Fibroblast of skin of right quadriceps (primary cell): Measurements from ENCODE around the gene MFSD11.
"Not testable (repeated sequence)": the region's sequence is repeated elsewhere in the genome, so short reads cannot be mapped to it uniquely, and the experiment has no call there.

ENCODE experiments used
- DNase-seq: peaks from one replicate; pipeline ENCODE4 v3.0.0-alpha.2; 2013

MFSD11 gene

DNA sequence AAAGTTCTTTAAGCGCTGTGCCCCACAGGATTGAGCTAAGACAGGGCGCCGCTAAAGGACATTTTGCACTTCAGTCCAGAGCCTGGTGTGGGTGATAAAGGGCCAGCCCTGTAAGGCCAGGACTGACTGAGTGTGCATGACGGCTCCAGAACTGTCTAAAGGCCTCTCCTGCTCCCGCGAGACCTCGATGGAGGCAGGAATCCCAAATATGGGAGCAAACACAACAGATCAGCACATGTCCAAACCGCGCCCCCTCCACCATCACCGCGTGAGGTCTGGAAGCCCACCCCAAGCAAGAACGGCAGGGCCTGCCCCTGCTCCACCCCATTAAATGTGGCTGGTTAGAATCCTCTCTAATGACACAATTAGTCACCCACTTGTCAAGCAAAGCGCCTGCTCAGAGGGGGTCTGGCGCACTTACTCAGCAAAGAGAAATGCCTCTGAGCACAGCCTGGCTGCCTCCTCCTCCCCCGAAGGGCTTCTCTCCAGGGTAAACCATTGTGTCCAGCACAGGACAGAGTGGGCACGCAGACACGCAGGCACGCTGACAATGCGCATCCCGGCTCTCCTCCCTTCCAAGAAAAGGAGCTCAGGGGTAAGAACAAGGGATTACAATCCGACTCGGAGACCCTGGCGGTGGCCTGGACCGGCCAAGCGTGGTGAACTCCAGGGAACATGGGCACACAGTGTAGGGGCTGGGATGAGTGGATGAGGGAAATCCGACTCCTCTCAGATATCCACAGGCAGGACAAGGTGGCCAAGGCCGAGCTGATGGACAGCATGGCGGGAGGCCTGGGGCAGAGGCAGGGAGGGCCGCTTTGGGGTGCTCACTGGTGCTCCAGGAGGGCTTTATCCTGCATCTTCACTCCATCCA is 28.6 kb upstream of the MFSD11 start:
- peak; percentile 99 for DNase-seq

DNA sequence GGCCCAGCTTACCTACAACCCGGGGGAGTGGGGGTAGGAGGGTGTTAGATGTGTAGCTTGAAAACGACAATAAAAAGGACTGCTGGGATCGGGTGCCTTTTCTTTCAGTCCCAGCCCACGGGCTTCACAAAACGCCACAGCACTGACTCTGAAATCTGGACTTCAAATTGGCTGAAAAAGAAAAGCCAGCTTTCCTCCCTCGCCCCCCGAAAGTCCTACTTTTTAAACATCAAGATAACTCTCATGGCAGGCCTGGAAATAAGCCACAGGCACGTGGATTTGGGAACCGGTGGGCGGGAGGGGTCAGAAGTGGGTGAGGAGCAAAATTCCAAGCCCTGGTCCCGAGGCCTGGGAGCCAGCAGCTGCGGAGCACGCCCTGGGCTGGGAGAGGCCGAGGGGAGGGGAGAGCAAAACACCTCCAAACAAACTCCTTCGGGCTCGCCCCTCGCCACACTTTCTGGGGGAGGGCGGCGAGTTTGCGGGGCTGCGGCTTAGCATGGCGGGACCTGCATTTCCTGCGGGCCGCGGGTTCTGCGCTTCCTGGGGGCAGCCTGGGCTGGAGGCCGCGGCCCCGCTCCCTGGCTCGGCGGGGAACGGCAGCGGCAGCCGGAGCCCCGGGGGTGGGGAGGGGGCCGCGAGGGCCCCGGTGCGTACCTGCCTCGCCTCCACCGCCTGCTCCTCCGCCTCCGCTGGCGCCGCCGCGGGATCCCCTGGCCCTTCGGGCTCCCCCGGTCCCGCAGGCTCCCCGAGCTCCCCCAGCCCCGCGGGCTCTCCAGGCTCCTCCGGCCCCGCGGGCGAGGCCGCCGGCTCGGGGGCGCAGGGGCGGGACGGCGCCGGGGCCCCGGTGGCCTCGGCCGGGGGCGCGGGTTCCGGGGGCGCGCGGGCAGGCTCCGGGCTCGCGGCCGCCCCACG is 27.7 kb upstream of the MFSD11 start:
- DNase-seq: not testable (repeated sequence)

DNA sequence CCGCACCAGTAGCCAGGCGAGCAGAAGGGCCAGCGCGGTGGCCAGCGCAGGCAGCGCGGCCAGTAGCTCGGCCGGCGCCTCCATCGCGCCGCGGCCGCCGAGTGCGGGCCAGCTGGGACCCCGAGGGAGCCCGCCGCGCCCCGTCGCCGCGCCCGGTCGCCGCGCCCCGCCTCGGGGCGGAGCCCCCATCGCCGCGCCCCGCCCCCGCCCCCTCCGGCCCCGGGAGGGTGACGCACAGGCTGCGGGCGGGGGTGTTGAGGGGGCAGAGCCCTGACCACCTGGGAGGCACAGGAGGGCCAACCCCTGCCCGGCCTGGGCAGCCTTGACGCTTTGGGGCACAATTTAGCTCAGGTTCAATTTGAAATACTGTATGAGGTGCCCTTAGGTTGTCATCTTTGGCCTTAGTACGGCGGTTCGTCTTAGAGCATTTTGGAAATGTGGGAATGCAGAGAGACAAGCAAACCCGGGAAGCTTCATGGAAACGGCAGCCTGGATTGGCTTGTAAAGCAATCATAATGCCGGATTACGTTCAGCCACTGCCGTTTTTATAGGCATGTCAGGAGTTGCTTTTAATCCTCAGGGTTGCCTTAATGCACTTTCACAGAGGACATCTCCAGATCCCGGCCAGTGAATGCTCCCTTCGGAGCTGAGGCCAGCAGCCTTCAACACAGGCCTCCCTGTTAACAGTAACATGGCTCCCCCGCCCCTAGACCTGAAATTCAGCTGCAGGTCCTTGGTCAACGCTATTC is 26.9 kb upstream of the MFSD11 start, which contains the start of gene MXRA7:
Gene MXRA7 (minus strand): TSS at position 103 of the 749 bp plus-strand sequence. CDS start 19 bp downstream, at position 84.
- DNase-seq: peak; percentile 68

DNA sequence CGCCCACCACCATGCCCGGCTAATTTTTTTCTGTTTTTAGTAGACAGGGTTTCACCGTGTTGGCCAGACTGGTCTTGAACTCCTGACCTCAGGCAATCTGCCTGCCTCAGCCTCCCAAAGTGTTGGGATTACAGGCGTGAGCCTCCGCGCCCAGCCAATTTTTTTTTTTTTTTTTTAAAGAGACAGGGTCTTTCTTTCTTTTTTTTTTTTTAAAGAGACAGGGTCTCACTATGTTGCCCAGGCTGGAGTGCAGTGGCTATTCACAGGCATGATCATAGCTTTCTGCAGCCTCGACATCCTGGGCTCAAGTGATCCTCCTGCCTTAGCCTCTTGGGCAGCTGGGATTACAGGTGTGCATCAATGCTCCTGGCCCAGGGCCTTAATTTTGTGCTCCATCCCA is 25.6 kb upstream of the MFSD11 start:
- not testable (repeated sequence) for DNase-seq

DNA sequence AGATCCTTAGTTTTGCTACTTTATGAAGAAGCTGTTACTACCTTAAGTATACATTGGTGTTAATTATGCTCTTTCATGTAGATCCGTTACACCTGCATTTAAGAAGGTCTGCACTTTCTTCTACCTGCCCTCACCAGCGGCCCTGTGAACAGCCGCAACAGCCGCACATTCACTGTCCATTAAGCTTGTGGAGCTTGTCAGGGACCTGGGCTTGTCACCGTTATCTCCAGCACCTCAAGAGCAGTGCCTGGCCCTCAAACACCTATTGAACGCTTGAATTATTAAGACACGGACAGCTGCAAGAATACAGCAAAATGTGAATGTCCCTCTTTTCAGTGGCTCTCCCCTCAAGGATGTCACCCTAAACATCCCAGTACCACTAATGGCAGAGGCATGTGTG is 24.2 kb upstream of the MFSD11 start:
- DNase-seq: no peak

DNA sequence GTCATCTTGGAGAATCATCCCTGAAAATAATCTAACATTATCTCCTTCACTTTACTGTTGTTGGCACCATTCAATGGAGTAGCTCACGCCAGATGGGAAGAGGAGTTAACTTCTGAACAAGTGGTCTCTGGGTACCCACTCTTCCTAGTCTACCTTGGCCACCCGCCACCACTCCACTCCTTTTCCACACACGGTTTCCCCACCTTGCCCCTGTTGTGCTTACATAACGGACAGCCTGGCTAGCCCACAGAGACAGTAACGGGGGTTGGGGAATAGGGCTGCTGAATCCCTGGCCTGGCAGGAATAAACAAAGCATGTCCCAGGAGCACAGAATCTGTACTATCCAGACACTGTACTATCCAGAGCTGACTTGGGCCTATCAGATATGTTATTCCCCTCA is 23.6 kb upstream of the MFSD11 start:
- DNase-seq: no peak

DNA sequence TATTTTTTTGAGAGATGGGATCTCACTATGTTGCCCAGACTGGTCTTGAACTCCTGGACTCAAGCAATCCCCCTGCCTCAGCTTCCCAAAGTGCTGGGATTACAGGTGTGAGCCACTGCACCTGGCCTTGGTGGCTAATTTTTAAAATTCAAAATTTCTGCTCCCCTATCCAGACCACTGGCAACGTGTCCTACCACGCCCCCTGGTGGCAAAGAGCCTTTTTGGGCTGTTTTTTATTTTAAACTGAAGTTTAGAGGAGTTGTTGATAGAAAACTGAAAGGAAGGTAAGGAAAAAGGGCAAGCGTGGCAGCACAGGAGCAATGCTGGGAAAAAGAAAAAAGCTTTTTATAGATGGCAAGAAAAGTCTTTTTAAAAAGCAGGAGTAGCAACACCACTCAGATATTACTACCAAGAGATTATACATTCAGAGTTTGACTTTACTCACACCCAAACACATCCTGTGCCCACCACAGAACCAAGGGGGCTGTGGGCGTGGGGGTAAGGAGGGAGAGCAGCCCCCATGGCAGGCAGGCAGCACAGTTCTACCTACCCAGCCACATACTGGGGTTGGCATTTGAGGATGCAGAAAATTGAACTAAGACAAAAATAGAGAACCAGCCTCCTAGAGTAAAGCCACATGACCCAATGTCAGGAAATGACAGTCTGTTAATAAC is 23.0 kb upstream of the MFSD11 start:
- peak; percentile 58 for DNase-seq

DNA sequence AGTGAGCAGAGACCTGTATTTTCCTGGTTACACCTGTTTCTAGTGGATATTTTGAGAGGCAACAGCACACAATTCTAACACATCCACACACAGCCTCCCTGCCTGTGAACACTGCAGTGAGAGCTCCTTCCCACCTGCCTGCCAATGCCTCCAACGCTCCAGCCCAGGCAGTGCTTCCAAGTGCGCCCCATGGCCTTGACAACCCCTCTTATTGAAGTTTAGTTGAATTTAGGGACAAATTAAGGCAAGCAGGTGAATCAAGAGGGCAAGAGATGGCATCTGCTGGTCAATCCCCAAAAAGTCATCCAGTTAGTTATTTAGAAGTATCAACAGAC is 22.5 kb upstream of the MFSD11 start:
- no peak for DNase-seq

DNA sequence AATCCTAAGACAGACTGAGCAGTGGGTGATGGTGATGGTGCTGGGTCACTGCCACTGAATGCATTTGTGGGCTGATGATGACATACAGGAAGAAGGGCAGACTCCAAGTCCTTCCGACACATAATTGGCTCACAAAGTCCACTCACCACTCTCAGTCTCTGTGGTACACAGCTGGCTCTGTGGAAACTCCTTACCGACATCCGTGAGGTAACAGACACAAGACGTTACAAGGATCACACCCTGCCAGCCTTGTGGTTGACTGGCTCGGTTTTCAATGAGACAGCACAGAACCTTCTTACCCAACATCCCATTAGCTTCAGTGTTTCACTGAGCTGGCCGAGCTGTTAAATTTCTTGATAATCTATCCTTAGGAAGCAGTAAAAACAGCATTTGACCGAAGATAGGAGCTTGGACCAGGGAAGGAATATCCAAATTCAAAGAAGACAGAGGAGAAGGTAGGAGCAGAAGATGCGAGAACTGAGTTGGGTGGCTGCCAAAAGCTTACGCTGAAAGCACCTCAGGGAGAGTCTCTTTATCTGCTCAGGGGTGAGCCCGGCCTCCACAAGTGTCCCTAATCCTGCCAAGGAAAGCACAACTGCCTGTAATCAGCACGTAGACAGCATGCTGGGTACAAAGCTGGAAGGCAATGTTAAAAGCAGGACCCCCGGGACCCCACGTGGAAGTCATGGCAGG is 21.6 kb upstream of the MFSD11 start:
- DNase-seq: peak; percentile 97

DNA sequence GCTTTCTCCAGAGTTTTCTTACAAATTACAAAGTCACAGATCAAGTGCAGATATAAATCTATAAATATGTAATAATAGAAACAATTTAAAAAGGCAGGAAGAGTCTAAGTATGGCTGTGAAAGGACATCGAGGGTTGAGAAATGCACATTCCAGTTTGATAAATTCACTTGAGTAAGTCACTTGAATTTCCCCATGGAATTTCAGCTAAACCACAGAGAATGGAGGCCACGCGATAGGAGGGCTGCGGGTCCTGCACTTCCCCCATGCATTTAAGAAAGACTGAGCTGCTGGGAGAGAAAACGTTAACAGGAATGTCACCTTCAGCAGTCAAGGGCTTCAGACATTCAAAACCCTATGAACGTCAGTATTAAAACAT is 21.1 kb upstream of the MFSD11 start:
- peak; percentile 94 for DNase-seq

DNA sequence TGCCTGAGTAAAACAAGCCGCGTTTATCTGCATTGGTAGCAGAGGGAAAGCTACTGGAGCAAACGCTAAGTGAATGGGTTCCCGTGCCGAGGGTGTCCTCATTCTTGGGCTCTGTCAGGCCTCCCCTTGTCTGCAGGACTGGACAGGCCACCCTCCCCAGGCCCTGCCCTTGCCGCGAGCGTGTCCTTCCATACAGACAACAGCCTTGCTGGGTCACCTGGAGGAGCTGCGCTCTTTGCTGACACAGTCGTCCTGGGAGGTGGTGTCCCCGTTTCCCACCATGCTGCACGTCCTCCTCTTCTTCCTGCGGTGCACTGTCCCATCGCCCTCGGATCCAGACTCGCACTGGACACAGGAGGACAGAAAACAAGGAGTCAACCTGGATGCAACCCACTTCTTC is 19.4 kb upstream of the MFSD11 start:
- DNase-seq: no peak

DNA sequence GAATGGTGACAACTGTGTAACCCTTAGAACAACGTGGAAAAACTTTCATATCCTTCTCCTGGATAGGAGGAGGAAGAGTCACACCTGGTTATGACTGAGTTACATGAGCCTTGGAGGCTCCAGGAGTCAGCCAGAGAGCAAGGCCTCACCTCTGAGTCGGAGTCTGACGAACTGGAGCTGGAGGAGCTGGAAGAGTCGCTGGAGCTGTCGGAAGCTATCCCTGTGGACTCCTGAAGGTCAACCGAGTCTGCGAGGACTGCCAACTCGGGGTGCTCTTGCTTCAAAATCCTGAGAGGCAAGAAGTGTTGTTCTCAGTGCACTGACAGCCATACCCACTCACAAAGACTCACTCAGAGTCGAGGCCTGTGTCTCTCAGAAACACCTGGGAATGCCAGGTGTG is 17.7 kb upstream of the MFSD11 start:
- no peak for DNase-seq

DNA sequence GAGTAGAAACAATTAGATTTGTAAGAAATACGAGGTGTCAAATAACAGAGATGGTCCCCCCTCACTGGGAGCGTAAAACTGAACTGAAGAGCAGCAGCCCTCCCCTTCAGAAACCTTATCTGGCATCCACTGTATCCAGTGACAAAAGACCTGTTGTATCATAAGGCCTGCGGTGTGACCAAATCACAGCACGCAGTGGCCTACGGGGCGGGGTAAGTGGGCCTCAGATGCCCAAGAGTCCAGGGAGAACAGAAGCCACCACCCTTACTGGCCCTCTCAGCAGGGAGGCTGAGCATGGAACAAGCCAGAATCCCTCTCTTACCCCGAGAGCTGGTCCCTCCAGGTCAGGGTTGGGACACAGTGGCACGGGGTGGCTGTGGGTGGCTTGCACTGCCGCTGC is 17.0 kb upstream of the MFSD11 start:
- DNase-seq: no peak

DNA sequence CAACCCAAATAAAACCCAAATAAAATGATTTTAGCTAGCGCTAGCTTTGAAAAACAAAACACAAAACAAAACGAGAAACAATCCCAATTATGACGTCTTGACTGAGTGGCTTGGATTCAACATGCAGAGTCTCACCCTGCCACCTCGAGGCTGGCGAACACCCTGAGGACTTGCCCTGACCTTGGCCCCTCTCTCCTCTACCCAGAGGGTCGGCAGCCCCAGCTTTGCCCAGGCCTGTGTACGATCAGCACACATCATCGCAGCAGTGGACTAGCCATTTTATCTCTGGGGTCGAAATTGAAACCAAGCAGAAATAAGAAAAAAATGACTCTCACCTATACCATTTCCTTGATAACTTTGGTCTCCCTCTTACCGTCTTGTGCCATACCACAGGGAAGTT is 16.5 kb upstream of the MFSD11 start:
- DNase-seq: no peak

DNA sequence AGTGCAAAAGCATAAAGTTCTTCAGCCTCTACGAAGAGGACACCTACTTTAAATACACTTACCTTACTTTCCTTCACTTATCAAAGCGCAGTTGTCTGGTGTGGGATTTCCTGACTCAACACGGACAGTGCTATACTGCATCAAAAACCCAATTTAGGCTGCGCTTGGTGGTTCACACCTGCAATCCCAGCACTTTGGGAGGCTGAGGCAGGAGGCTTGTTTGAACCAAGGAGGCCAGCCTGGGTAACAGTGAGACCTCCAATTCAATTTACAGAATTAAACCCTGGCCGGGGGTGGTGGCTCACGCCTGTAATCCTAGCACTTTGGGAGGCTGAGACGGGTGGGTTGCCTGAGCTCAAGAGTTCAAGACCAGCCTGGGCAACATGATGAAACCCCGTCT is 15.6 kb upstream of the MFSD11 start:
- no peak for DNase-seq

DNA sequence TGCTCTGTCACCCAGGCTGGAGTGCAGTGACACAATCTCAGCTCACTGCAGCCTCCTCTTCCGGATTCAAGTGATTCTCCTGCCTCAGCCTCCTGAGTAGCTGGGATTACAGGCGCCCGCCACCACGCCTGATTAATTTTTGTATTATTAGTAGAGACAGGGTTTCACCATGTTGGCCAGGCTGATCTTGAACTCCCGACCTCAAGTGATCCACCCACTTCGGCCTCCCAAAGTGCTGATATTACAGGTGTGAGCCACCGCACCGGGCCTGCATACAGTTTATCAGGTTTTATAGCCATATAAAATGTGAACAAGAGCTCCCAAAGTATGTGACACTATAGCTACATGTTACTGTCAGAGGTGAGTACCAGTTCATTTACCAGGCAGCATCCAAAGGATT is 14.9 kb upstream of the MFSD11 start:
- not testable (repeated sequence) for DNase-seq

DNA sequence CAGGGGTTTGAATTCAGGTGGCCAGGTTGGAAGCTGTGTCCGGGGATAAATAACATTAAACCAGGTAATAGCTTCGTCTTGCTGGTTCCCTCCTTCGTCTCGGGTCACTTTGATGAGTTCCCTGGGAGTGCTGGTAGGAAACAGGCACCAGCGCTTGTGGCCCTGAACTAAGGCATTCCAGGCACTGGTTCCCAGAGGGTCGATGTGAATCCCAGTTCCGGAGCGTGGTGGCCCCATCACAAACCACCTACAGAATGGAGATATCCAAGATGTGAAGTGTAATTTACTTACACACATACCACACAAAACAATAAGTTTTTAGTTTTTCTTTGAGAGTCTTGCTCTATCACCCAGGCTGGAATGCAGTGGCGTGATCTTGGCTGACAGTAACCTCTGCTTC is 14.1 kb upstream of the MFSD11 start:
- DNase-seq: no peak

DNA sequence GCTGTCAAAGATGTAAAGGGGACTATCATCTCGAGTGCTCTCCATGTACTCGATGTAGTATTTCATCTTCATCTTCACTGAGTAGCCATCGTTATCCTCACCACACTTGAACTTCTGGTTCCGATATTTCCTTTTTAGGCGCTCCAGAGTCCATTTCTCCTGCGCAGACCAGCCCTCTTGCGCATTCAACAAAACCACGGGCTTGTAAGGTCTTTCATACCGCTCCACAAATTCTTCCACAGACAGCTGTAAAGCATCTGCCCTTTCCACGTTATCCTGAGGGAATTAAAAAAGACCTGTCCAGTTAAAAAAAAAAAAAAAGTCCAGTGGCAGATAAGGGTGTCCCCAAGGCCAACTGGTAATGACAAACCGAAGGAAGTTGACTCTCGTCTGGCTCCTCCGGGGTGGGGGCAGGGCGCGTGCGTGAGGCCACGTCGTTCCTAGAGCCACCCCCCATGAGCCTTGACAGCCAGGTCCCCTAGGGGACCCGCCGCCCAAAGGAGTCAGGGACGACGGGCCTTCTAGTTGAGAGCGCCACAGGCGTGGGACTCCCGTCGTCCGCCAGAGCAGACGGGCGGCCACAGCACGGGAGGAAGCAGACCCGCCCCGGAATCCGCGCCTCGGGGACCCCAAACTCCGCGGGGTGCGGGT is 12.2 kb upstream of the MFSD11 start:
- peak; percentile 47 for DNase-seq

DNA sequence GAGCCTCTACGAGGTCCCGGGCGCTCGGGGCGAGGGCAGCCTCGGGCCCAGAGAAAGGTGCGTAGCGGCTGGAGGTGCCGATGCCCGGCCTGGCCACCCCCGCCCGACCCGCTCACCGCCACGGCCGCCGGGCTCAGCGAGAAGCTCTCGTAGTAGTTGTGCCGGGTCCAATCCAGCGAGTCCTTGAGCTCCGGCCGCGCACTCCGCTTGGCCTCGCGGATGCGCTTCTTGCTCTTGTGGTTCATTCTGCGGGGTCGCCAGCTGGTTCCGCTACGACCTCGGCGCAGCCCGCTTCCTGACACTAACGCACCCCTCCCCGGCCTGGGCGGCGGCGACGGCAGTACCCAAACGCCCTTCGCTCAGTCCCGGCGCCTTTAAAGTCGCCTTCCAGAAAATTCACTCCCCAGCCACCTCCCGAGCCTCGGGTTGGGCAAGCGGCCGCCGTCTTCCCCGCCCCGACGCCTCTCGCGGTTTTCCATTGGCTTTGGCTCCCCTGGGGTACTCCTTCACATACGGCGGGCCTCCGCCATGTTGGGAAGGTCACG is 11.6 kb upstream of the MFSD11 start, which contains the start of gene JMJD6:
Gene JMJD6 (minus strand): TSS at position 376 of the 545 bp plus-strand sequence. CDS start 131 bp downstream, at position 245.
- DNase-seq: peak; percentile 96

DNA sequence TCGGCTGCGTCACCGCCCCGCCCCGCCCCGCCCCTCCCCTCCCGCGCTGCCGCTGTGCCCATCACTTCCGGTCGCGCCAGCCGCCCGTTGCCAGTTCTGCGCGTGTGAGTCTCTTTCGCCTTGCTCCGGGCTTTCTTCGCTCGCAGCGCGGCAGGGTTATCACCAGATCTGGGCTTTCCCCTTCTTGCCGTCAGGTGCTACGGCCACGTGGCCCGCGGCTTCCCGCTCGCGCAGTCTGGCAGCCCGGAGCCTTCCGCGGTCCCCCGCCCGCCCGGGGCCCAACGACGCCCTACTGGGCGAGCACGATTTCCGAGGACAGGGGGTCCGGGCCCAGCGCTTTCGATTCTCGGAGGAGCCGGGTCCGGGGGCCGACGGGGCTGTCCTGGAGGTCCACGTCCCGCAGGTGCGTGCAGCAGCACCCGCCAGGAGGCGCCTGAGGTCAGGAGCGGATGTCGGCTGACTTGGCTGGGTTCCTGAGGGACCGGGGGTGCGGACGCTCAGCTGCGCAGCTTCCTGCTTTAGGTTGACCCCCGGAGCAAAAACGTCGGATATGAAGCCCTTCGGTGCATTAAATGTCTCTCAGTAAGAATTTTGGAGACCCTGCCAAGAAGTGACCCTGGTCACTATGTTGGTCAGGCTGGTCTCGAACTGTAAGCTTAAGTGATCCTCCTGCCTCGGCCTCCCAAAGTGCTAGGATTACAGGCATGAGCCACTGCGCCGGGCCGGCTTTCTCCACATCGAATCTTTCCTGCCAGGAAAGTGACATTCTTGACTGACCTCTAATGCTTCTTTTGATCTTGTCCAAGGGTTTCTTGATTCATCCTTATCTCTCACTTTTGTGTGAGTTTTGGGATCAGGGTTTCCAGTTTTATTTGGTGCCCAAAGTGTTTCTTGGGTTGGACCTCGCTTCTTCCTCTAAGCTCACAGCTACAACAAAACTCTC is 10.9 kb upstream of the MFSD11 start, which contains the start of gene METTL23:
Gene METTL23 (plus strand): TSS at position 64 of the 943 bp plus-strand sequence. CDS start 2,872 bp downstream, outside the sequence.
- peak; percentile 69 for DNase-seq
